Stimulated activated CD4-positive, alpha-beta T cell treated with anti-CD3 and anti-CD28 coated beads, Interleukin-12 subunit alpha, Interleukin-12 subunit beta, amount 100 ng/mL, for 4 hours (primary cell): Measurements from ENCODE around the gene OGFOD2.
"Not testable (repeated sequence)": the region's sequence is repeated elsewhere in the genome, so short reads cannot be mapped to it uniquely, and the experiment has no call there.

ENCODE experiments used
- DNase-seq: peaks from one replicate; pipeline ENCODE4 v3.0.0-alpha.2; 2020

The OGFOD2 gene

GRCh38 chr12:123006977-123007376 is 31.9 kb downstream of the OGFOD2 start:
- DNase-seq: no peak

DNA sequence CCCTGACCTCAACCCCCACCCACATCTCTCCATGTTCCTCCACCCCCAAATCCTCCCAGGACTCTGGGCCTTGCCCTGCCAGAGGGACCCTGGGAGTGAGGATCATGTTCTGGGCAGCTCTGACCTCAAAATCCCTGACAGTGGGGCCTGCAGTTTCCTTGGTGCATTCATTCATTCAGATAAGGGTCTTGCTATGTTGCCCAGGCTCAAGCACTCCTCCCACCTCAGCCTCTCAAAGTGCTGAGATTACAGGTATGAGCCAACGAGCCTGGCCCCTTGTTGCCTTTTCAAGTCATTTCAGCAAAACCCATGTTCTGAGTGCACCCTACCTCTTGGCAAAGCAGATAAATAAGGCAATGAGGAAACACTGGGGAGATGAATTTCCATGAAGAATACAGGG is 35.1 kb downstream of the OGFOD2 start:
- DNase-seq: no peak

- DNase-seq: no peak
These were observed 35.6 kb downstream of the OGFOD2 start for GRCh38 chr12:123010681-123011080.

- DNase-seq: no peak
These were observed 36.7 kb downstream of the OGFOD2 start for GRCh38 chr12:123011701-123012100.

DNA sequence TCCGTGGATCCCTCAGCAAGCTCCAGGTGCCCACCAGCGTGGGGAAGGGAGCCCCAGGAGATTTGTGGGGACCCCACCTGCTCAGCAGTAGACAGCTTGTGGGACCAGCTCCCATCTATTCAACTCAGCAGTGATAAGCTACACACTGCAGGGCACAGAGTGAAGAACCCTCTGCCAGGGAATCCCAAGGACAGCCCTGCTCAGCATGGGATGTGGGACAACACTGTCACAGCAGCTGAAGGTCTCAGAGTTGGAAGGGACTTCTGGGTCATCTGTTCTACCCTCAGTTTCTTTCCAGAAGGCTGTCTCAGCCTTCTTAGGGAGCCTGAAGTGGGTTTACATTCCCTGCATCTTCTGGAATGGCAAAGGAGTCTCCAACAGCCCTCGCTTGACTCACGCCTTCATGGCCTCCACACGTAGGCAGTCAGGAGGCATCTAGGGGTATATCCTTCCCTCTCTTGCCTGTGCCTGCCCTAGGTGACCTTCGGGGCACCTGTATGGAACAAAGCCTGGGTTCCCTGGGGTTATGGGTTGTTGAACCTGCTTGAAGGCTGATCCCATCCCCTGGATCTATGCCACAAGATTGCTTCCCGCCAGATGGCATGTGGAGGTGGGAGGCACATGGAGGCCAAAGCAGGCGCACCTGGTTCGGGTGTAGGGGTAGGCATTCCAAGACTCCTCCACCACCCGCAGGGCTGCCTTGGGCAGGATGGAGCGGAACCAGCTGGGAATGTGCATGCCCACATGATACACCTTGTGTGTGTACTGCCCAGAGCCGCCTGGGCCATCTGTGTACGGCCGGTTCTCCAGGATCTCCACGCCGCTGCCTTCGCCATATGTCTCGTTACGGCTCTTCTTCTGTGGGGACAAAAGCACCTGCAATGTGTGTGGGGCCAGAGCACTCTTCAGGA is 38.4 kb downstream of the OGFOD2 start:
- DNase-seq: no peak

GRCh38 chr12:123014473-123014872 is 39.4 kb downstream of the OGFOD2 start:
- not testable (repeated sequence) for DNase-seq

DNA sequence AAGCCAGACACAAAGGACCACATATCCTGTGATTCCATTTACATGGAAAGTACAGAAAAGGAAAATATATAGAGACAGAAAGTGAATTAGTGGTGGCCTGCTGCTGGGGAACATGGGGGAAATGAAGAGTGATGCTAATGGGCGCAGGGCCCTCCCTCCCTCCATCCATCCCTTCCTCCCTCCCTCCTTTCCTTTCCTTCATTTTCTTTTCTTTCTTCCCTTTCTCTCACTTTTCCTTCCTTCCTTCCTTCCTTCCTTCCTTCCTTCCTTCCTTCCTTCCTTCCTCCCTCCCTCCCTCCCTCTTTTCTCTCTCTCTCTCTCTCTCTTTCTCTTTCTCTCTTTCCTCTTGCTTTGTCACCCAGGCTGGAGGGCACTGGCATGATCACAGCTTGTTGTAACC is 42.7 kb downstream of the OGFOD2 start:
- DNase-seq: no peak

DNA sequence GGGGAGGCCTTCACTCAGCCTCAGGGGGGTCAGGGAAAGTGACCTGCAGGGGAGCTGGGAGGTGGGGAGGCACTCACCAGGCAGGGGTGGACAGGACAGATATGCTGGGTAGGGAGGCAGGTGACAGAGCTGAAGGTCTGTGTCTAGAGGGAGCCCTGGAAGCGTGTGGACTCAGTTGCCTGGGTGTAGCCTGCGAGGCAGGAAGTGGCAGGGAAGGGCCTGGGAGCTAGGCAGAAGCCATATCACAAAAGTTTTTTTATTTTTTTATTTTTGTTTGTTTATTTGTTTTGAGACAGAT is 44.7 kb downstream of the OGFOD2 start:
- no peak for DNase-seq

DNA sequence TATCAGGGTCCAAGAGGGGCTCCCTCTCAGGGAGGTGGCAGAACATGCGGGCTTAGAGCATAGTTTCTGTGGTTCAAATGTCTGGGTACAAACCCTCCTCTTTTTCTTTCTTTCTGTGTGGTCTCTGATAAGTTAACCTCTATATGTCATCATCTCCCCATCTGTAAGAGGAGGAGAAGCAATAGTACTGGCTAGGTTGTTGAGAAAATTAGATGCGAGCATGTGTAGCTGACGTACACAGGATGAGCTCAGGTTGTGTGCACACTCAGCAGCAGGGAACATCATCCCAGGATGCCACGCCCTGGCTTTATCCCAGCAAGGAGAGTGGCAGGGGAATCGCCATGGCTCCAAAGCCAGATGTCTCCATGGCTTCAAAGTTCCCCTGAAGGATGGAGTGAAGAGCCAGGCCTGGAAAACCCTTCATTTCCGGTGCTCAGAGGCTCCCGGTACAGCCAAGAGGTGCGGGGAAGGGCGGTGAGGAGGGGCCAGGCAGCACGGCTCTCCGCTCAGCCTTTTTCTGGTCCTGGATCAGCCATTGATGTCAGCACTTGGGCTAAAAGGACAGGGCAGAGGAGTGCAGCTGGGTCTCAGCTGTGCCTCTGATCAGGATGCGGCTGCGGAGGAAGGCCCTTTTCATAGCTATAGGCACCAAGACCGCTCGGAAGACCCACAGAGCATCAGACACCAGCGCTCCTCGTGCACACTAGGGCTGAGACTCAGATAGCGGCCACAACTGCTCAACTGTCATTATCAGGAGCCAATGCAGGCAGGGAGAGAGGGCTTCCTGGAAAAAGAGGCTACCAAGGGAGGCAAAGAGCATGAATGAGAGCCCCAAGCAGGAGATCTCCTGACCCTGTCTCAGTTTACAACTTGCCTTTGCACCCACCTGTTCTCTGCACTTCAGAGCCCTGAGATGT is 46.9 kb downstream of the OGFOD2 start:
- DNase-seq: no peak

- no peak for DNase-seq
These were observed 47.8 kb downstream of the OGFOD2 start for GRCh38 chr12:123022846-123023245.

DNA sequence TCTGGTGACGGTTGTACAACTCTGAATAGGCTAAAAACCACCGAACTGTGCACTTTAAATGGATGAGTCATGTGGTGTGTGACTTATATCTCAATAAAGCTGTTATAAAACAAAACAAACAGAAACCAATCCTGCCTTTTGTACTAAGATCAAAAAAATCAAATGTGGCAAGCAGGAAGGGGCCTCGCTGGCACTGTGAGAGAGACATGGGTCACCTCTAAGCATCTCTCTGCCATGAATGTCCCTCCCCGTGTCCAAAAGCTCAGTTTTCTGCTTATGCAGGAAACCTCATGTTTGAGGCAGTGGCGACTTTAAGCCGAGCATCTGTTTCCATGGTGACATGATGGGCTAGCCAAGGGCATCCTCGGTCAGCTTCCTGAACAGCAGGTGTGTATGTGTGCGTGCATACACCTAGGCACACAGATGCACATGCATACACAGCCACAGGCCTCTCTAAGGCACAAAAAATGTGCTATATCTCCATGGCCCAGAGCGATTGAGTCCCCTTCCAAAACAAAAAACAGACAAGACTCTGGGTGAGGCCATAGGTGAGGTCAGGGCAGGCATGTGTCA is 49.9 kb downstream of the OGFOD2 start:
- DNase-seq: no peak

GRCh38 chr12:123026094-123026853 is 51.2 kb downstream of the OGFOD2 start:
- DNase-seq: no peak

DNA sequence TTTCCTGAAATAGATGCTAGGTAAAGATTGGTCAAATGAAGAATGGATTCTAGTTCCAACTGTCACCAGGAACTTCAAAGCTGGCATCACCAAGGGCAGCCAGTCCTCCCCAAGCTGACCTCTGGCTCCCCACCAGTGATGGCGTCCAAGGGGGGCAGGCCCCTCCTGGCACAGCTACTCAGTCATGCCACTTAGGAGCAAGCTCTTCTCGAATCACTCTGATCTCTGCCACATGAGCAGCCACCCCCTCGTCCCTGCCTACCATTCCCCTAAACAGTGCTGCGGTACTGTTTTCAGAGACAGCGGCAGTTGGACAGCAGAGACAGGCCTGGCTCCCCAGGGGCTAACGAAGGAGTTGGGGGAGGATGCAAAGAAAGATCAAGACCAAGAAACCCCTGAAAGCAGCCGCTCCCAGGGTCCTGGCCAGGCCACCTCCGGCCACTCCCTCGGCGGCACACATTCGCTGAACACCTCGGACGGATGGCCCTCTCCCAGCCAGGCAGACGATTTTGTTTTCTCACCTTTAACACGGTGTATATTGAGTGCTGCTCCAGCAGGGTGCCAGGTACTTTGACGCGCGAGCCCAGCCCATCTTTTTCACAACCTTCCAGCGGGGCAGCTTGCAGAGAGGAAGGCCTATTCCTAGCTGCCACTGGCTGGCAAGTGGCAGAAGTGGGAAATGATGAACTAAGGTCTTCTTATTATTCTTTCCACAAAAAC is 52.8 kb downstream of the OGFOD2 start:
- no peak for DNase-seq

GRCh38 chr12:123028475-123028874 is 53.4 kb downstream of the OGFOD2 start:
- no peak for DNase-seq

DNA sequence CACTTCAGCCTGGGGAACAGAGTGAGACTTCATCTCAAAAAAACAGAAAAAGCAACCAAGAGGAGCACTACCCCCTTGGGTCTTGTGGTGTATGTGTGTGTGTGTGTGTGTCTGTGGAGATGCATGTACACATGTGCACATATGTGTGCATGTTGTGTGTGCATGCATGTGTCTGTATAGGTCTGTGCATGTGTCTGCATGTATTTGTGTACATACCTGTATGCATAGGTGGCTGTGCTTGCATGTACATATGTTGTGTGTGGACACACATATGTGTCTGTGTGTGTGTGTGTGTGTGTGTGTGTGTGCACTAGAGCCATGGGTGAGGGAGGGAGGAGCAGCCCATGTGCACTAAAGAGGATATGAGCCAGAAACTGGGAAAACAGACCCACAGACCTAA is 54.5 kb downstream of the OGFOD2 start:
- DNase-seq: no peak
